Glomerular visceral epithelial cell (primary cell): Measurements from ENCODE around the gene GRB14.
"Not testable (repeated sequence)": the region's sequence is repeated elsewhere in the genome, so short reads cannot be mapped to it uniquely, and the experiment has no call there.

Experiments
- DNase-seq: peaks from one replicate; pipeline ENCODE4 v3.0.0-alpha.2; 2016; ENCODE audit errors: extremely low spot score

GRB14 gene

GRCh38 chr2:164558450-164558849 is 62.8 kb downstream of the GRB14 start:
- no peak for DNase-seq

- no peak for DNase-seq
These were observed 66.8 kb downstream of the GRB14 start for GRCh38 chr2:164554487-164554886.

DNA sequence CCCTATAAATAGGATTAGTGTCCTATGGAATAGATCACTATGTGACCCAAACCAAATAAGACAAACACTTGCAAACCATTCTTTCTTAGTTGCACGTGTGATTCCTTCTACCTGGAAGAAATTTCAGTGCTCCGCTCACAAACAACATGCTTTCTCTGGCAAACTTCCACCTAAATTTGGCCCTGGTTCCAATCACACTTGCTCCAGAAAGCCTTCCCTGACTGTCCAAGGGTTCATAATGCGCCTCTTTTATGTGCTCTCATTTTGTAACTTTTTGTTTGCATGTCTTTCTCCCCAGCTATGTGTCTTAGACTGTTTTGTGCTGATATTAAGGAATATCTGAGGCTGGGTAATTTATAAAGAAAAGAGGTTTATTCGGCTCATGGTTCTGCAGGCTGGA is 69.8 kb downstream of the GRB14 start:
- no peak for DNase-seq

- not testable (repeated sequence) for DNase-seq
These were observed 71.6 kb downstream of the GRB14 start for GRCh38 chr2:164549705-164550104.

DNA sequence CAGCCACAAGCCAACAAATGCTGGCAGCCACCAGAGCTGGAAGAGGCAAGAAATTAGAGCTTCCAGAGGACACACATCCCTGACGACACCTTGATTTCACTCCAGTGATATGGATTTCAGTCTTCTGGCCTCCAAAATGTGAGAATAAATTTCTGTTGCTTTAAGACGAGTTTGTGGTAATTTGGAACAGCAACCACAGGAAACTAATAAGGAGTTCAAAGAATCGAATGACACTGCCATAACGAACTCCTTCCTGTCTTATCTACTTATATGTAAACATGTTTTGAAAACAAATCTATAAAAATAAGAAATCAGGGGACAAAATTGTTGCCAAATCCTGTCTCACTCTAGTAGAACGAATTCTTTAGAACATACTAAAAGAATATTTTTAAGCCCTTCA is 75.8 kb downstream of the GRB14 start:
- no peak for DNase-seq

- peak; percentile 92 for DNase-seq
These were observed 78.7 kb downstream of the GRB14 start for GRCh38 chr2:164542581-164543021.

- DNase-seq, result peak; percentile 71
These were observed 82.9 kb downstream of the GRB14 start for GRCh38 chr2:164538240-164538866.

- no peak for DNase-seq
These were observed 85.8 kb downstream of the GRB14 start for GRCh38 chr2:164535280-164536025.

DNA sequence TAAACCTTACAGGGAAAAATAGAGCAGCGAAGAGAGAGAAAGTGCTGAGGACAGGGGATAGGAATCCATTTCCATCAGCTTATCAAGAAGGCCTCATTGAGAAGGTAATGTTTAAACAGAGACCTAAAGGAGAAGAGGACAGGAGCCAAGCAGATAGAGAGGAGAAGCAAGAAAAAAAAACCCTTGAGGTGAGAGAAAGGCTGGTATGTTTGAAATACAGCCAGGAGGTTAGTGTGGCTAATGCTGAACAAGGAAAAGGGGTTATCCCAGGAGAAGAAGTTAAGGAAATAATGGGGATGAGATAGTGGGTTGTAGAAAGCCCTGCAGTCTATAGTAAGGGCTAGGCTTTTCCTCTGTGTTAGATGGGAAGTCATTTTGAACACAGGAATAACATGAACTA is 90.8 kb downstream of the GRB14 start:
- peak; percentile 58 for DNase-seq

- DNase-seq, result peak; percentile 48
These were observed 97.6 kb downstream of the GRB14 start for GRCh38 chr2:164523726-164524125.

DNA sequence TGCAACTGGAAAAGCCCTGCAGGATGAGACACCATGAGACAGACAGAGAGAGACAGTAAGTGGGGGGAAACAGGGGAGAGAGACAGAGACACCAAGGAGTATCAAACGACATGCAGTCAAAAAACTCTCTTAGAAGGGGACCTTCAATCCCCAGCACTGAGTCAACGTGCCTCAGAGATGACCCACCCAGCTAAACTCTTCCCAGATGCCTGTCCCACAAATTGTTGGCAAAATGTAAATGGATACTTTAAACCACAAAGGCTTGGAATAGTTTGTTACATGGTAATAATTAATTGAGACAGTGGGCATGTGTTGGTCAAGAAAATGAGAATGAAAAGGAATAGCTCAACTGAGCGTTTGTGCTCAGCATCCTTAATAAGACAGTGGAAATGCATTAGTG is 98.3 kb downstream of the GRB14 start:
- peak; percentile 94 for DNase-seq

DNA sequence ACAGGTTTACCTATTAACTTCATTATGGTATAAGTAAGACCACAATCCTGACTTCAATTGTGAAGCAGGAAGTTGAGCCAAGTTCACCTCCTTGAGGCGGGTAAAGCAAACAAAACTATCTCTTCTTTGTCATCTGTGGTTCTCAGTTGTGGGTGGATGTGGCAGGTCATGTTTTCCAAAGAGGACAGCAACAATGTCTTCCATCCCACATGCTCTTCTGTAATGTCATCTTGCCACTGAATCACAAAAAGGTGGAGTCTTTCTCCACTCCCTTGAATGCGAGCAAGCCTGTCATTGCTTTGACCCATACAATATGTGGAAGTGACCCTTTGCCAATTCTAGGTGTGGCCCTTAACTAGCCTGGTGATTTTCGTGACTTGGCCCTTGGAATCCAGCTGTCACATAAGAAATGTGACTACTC is 98.7 kb downstream of the GRB14 start:
- peak; percentile 93 for DNase-seq

- DNase-seq, result no peak
These were observed 105.5 kb downstream of the GRB14 start for GRCh38 chr2:164515734-164516133.

- no peak for DNase-seq
These were observed 106.3 kb downstream of the GRB14 start for GRCh38 chr2:164515030-164515429.

GRCh38 chr2:164514491-164514890 is 106.8 kb downstream of the GRB14 start:
- peak; percentile 62 for DNase-seq

DNA sequence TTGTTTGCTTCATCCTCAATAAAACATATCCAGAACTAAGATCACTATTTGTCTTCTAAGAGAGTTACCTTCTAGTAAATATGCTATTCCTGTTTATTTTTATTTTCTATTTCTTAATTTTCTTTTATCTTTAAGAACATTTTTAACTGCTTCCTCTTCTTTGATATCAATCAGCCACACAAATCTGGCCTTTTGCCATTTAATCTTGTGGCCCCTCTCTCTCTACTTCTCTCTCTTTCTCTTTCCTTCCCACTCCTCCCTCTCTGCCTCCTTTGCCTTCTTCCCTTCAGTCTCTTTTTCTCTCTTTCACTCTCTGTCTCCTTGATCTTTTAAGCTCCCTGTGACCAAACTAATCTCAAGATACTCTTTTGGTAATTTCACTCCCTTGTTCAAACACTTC is 108.4 kb downstream of the GRB14 start:
- no peak for DNase-seq

DNA sequence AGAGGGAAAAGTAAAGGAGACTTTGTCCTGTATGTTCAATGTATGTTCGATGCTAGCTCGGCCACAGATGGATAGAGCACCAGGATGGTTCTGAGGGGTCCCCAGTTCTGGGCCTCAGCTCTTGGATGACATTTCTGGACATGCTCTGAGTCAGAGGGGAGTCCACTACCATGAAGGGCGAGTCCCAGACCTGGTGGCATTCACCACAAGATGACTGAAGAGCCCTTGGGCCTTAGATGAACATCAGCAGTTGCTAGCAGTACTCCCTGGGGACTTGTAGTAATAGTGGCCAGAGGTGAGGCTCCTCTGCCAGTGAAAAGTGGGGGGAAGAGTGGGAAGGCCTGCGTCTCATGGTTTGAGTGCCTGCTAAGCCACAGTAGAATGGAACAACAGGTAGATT is 109.5 kb downstream of the GRB14 start:
- no peak for DNase-seq

DNA sequence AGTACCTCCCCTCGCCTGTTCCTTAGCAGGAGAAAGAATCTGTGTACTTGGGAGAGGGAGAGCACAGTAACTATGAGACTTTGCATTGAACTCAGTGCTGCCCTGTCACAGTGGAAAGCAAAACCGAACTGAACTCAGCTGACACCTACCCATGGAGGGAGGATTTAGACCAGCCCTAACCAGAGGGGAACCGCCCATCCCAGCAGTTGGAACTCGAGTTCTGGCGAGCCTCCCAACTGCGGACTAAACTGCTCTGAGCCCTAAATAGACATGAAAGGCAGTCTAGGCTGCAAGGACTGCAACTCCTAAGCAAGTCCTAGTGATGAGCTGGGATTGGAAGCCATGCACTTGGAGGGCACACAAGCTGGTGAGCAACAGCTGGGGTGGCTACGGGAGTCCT is 110.4 kb downstream of the GRB14 start:
- DNase-seq, result no peak

GRCh38 chr2:164509137-164509877 is 112.0 kb downstream of the GRB14 start:
- no peak for DNase-seq

DNA sequence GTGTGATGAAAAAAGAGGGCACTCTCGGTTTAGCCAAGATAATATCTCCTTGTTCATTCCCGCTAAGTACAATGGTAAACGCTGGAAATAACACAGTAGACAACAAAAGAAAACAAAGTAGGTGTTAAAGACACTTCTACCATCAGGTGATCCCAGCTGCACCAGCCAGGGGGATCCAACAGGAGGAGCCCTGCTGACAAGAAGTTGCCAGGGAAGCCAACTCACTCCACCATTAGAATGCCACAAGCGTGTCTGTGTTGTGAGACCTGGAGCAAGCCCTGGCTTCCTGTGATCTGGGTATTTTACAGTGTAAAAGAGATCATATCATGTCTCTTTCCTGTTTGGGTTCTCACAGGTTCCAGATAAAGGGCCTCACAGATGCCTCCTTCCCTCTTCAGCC is 117.0 kb downstream of the GRB14 start:
- peak; percentile 18 for DNase-seq

GRCh38 chr2:164498836-164499235 is 122.4 kb downstream of the GRB14 start:
- no peak for DNase-seq

DNA sequence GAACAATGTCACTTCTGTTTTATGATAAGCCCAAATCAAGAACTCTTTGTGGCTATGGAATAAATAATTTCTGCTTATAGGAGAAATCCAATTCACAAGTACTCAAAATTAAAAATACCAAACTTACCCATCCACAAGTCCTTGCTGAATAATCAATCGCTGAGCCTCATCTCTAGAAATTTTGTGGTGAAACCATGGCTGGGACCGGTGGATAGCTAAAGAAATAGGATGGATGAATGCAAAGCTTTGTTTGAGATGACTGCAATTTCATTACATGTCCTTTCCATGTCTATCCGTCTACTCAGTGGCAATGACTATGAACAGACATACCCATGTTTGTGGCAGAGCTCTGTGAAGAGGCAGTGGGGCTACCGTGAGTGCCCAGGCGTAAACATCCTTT is 124.4 kb downstream of the GRB14 start:
- no peak for DNase-seq

GRCh38 chr2:164496421-164496820 is 124.9 kb downstream of the GRB14 start:
- no peak for DNase-seq
